CD4-positive, alpha-beta T cell (primary cell): Measurements from ENCODE around the gene MORC3. TPM values are rescaled to one million over a fixed set of nuclear protein-coding genes. Genes with fewer than 3 reads are reported as not detected.
"Not testable (repeated sequence)": the region's sequence is repeated elsewhere in the genome, so short reads cannot be mapped to it uniquely, and the experiment has no call there.

Experiments used
- ATAC-seq: fragments of 200-7000 bp; cut with Tn5 transposase; one replicate; pipeline ENCODE4 v1.10.0; 2022; ENCODE audit warnings: mild to moderate bottlenecking; ENCODE audit not compliant: poor library complexity
- CTCF ChIA-PET: fragments of 350-600 bp; sonication (Branson Sonifier 250); formaldehyde crosslinking; loops from one replicate; lab custom pipeline; 2021; ENCODE audit warnings: antibody characterized with exemption, inconsistent platforms; lab: Charles Lee
- POLR2A ChIA-PET: fragments of 350-600 bp; sonication (Branson Sonifier 250); formaldehyde crosslinking; loops from one replicate; lab custom pipeline; 2021; ENCODE audit warnings: antibody characterized with exemption, inconsistent platforms; lab: Charles Lee
- DNase-seq, 14 experiments: peaks; one replicate each; pipeline ENCODE4 v3.0.0-alpha.2; 2013 to 2020; ENCODE audit warnings: mixed read lengths in 2 of 14
- H3K27ac ChIP-seq, 2 donors: one replicate each; pipeline versions ENCODE4 v1.5.1 to v1.7.0; 2013; ENCODE audit warnings: low read length in 2 of 2, low read depth in 1 of 2, mild to moderate bottlenecking in 1 of 2
- H3K27me3 ChIP-seq, 2 experiments: 1 replicate in 1 of 2; 2 replicates in 1 of 2; pipeline versions ENCODE4 v1.6.1 to v1.7.0; 2013; ENCODE audit warnings: low read length in 2 of 2, control low read depth in 1 of 2, mild to moderate bottlenecking in 1 of 2, moderate library complexity in 1 of 2; ENCODE audit not compliant: insufficient read depth in 2 of 2, control insufficient read depth in 1 of 2
- H3K36me3 ChIP-seq: one replicate; pipeline ENCODE4 v1.6.1; 2013; ENCODE audit warnings: low read length, control low read depth; ENCODE audit not compliant: insufficient read depth
- H3K4me1 ChIP-seq: one replicate; pipeline ENCODE4 v1.6.1; 2013; ENCODE audit warnings: low read length, control low read depth; ENCODE audit not compliant: insufficient read depth
- H3K4me3 ChIP-seq: one replicate; pipeline ENCODE4 v1.5.1; 2013; ENCODE audit warnings: mild to moderate bottlenecking, low read length, moderate library complexity
- H3K9me3 ChIP-seq, 2 experiments: 1 replicate in 1 of 2; 2 replicates in 1 of 2; pipeline versions ENCODE4 v1.6.1 to v1.7.0; 2013; ENCODE audit warnings: low read length in 2 of 2, mild to moderate bottlenecking in 2 of 2, control low read depth in 1 of 2, moderate library complexity in 1 of 2; ENCODE audit not compliant: control insufficient read depth in 1 of 2, insufficient read depth in 1 of 2
- H3K27ac Mint-ChIP-seq: one replicate; pipeline ENCODE4 v1.8.0; 2020; ENCODE audit warnings: mixed read lengths
- H3K27me3 Mint-ChIP-seq: one replicate; pipeline ENCODE4 v1.8.0; 2021; ENCODE audit warnings: mixed read lengths
- H3K36me3 Mint-ChIP-seq: one replicate; pipeline ENCODE4 v1.8.0; 2021; ENCODE audit warnings: low read depth, mixed read lengths
- H3K4me1 Mint-ChIP-seq: one replicate; pipeline ENCODE4 v1.8.0; 2021; ENCODE audit warnings: low read depth, mixed read lengths
- H3K4me3 Mint-ChIP-seq: one replicate; pipeline ENCODE4 v1.8.0; 2020; ENCODE audit warnings: mild to moderate bottlenecking, mixed read lengths
- H3K9me3 Mint-ChIP-seq: one replicate; pipeline ENCODE4 v1.8.0; 2020; ENCODE audit warnings: mixed read lengths
- intact Hi-C, 2 experiments: fragments of 100-400 bp; cut with DNase I in 1 of 2; cut with micrococcal nuclease in 1 of 2; formaldehyde crosslinking; loops; one replicate each; pipeline versions ENCODE4 v1.15.1 to v1.9.0; 2023 to 2025; cut with DNase I, micrococcal nuclease
- total RNA-seq, 174 experiments: library from RNA in 2 of 174; stranded (reverse) in 2 of 174; gene quantifications; one replicate each; pipeline ENCODE4 v1.2.3 and lab custom pipeline; 2021 to 2026
- TF ChIP-seq, protein P1 (sequence below): fragments of 200-600 bp; IDR thresholded peaks from one replicate; pipeline ENCODE4 v1.8.0; 2022; ENCODE audit warnings: antibody characterized with exemption, mild to moderate bottlenecking

MORC3 gene
- total RNA-seq, 2 experiments from 2014 or later: 70.2 to 71.0 TPM

DNA sequence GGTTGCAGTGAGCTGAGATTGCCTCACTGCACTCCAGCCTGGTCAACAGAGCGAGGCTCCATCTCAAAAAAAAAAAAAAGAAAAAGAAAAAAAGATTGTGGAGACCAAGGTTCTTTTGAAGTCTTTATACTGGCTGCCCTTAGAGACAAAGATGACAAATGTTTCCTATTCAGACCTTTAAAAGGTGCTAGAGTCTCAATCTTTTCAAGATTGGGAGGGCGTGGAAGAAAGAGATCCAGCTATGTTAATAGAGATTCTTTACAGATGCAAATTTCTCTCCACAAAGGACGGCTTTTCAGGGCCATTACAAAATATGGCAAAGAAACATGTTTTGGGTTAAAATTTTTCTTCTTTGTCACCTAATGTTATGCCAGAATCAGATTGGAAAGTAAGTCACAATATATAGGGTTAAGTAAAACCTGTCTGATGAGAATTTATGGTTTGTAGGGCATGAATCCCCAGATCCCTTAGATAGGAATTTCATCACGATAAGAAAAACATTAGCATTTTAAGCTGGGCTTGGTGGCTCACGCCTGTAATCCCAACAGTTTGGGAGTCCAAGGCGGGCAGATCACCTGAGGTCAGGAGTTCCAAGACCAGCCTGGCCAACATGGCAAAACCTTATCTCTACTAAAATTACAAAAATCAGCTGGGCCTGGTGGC, 13.0 kb upstream of the MORC3 start:
- Histone ChIP-seq H3K9me3 (peaks cover 0 to 8% of the 10 kb centered on the region in 2 experiments), H3K27me3 (no peaks in the 10 kb centered on the region), H3K36me3 (no peaks in the 10 kb centered on the region), H3K4me3 (no peak overlapping the region), H3K27ac (no peak overlapping the region), H3K4me1 (peaks cover 8% of the 10 kb centered on the region)
- TF ChIP-seq, protein P1, sequence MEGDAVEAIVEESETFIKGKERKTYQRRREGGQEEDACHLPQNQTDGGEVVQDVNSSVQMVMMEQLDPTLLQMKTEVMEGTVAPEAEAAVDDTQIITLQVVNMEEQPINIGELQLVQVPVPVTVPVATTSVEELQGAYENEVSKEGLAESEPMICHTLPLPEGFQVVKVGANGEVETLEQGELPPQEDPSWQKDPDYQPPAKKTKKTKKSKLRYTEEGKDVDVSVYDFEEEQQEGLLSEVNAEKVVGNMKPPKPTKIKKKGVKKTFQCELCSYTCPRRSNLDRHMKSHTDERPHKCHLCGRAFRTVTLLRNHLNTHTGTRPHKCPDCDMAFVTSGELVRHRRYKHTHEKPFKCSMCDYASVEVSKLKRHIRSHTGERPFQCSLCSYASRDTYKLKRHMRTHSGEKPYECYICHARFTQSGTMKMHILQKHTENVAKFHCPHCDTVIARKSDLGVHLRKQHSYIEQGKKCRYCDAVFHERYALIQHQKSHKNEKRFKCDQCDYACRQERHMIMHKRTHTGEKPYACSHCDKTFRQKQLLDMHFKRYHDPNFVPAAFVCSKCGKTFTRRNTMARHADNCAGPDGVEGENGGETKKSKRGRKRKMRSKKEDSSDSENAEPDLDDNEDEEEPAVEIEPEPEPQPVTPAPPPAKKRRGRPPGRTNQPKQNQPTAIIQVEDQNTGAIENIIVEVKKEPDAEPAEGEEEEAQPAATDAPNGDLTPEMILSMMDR: no peak
- Mint-ChIP-seq H3K36me3 (no peaks in the 10 kb centered on the region), H3K4me1 (peaks cover 12% of the 10 kb centered on the region), H3K9me3 (peaks cover 2% of the 10 kb centered on the region), H3K27me3 (no peaks in the 10 kb centered on the region), H3K4me3 (no peak overlapping the region), H3K27ac (no peak overlapping the region)
- intact Hi-C loops: no loop called here
- ChIA-PET POLR2A (interaction anchor here (1.0 to 1.6 kb wide), 2 partner anchors 9 to 13 kb away, joined by 3 to 4 read pairs; partner anchors contain the start of gene MORC3), CTCF (no interaction called here)
- DNase-seq: peak in 1 of 14 experiments; percentile 0
- ATAC-seq: no peak

DNA sequence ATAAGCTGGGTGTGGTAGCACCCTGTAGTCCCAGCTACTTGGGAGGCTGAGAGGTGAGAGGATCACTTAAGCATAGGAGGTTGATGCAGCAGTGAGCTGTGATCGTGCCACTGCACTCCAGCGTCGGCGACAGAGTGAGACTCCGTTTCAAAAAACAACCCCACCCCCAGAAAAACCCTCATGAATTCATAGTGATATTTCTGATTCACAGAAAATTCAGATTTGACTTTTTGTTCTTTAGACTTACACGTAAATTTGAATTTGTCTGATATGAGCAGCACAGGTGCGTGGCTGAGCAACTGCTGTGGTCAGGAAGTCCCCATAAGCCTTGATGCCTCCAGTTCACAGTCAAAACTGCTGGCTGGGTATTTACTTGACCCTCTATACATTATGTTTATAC, 10.0 kb upstream of the MORC3 start:
- H3K27me3 ChIP-seq: no peaks in the 10 kb centered on the region
- H3K9me3 Mint-ChIP-seq: peaks cover 2% of the 10 kb centered on the region
- DNase-seq (peak in 4 of 14 experiments; percentile 33 to 71 (median 53)), ATAC-seq (peak; percentile 82)
- H3K9me3 ChIP-seq: peaks cover 0 to 8% of the 10 kb centered on the region in 2 experiments
- H3K4me1 Mint-ChIP-seq: peaks cover 8% of the 10 kb centered on the region
- H3K27ac ChIP-seq: no peak overlapping the region
- ChIA-PET POLR2A (interaction anchor here (0.8 to 1.8 kb wide), 5 partner anchors 9 to 21 kb away, joined by 4 to 18 read pairs (median 9); partner anchors contain the start of gene MORC3), CTCF (interaction anchor here (1.8 kb wide), 1 partner anchor 21 kb away, joined by 6 read pairs; no protein-coding TSS in a partner anchor)
- H3K27ac Mint-ChIP-seq: peak overlapping the region; percentile 76
- peaks cover 8% of the 10 kb centered on the region for H3K4me1 ChIP-seq
- H3K36me3 ChIP-seq: no peaks in the 10 kb centered on the region
- no peak overlapping the region for H3K4me3 Mint-ChIP-seq
- intact Hi-C loops: no loop called here
- H3K27me3 Mint-ChIP-seq: no peaks in the 10 kb centered on the region
- no peak overlapping the region for H3K4me3 ChIP-seq
- no peaks in the 10 kb centered on the region for H3K36me3 Mint-ChIP-seq
- TF ChIP-seq, protein P1: no peak

DNA sequence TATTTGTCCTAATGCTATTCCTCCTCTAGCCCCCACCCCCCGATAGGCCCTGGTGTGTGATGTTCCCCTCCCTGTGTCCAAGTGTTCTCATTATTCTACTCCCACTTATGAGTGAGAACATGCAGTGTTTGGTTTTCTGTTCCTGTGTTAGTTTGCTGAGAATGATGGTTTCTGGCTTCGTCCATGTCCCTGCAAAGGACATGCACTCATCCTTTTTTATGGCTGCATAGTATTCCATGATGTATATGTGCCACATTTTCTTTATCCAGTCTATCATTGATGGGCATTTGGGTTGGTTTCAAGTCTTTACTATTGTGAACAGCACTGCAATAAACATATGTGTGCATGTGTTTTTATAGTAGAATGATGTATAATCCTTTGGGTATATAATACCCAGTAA, 6.6 kb upstream of the MORC3 start:
- H3K27ac ChIP-seq, H3K4me1 ChIP-seq, H3K27me3 ChIP-seq, CTCF ChIA-PET, H3K4me3 Mint-ChIP-seq, intact Hi-C loops, H3K4me3 ChIP-seq, H3K4me1 Mint-ChIP-seq, H3K36me3 Mint-ChIP-seq, DNase-seq, H3K27me3 Mint-ChIP-seq, H3K36me3 ChIP-seq, ATAC-seq, H3K9me3 Mint-ChIP-seq, H3K27ac Mint-ChIP-seq: not testable (repeated sequence)
- POLR2A ChIA-PET: interaction anchor here (1.6 kb wide), 1 partner anchor 25 kb away, joined by 4 read pairs; no protein-coding TSS in a partner anchor
- H3K9me3 ChIP-seq: peaks cover 0 to 15% of the 10 kb centered on the region in 2 experiments

DNA sequence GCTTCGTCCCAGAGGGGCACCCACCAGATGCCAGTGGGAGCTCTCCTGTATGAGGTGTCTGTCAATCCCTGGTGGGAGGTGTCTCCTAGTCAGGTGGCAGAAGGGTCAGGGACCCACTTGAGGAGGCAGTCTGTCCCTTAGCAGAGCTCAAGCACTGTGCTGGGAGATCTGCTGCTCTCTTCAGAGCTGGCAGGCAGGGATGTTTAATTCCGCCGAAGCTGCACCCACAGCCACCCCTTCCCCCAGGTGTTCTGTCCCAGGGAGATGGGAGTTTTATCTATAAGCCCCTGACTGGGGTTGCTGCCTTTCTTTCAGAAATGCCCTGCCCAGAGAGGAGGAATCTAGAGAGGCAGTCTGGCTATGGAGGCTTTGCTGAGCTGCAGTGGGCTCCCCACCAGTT, 4.0 kb upstream of the MORC3 start:
- H3K4me3 ChIP-seq, H3K4me3 Mint-ChIP-seq, H3K27me3 Mint-ChIP-seq, H3K9me3 Mint-ChIP-seq, H3K36me3 ChIP-seq, H3K27ac ChIP-seq, H3K27ac Mint-ChIP-seq, CTCF ChIA-PET, ATAC-seq, intact Hi-C loops, H3K27me3 ChIP-seq, DNase-seq, H3K4me1 ChIP-seq: not testable (repeated sequence)
- POLR2A ChIA-PET: interaction anchor here (1.2 kb wide), 1 partner anchor 27 kb away, joined by 4 read pairs; no protein-coding TSS in a partner anchor
- H3K9me3 ChIP-seq: peaks cover 0 to 12% of the 10 kb centered on the region in 2 experiments
- Mint-ChIP-seq H3K4me1 (peaks cover 12% of the 10 kb centered on the region), H3K36me3 (peaks cover 11% of the 10 kb centered on the region)
